HL-60 (cell line): Measurements from ENCODE around the gene SLC39A10.

ENCODE experiments used
- DNase-seq, 2 experiments: peaks; one replicate each; pipeline ENCODE4 v3.0.0-alpha.2; 2010 to 2020; ENCODE audit warnings: low read depth in 1 of 2, low spot score in 1 of 2
- H3K27ac ChIP-seq: fragments of 250-450 bp; sonication (Bioruptor Pico); replicated peaks from 2 replicates; pipeline ENCODE4 v1.5.1; 2020; ENCODE audit warnings: mild to moderate bottlenecking, moderate library complexity
- H3K27me3 ChIP-seq: fragments of 250-450 bp; sonication (Bioruptor Pico); 2 replicates; pipeline ENCODE4 v1.5.1; 2021; ENCODE audit warnings: mild to moderate bottlenecking, moderate library complexity; ENCODE audit not compliant: insufficient read depth, poor library complexity, severe bottlenecking
- H3K4me3 ChIP-seq: replicated peaks from 2 replicates; pipeline ENCODE4 v1.5.1; 2011; ENCODE audit warnings: mild to moderate bottlenecking, control low read depth, low read length; ENCODE audit not compliant: insufficient read depth
- CTCF ChIP-seq: IDR thresholded peaks from one replicate; pipeline ENCODE4 v1.5.1; 2011; ENCODE audit warnings: low read length, control low read depth, inconsistent platforms; ENCODE audit not compliant: insufficient read depth
- GABPA ChIP-seq: IDR thresholded peaks from 2 replicates; pipeline ENCODE4 v1.6.1; 2012; ENCODE audit warnings: low read depth
- POLR2AphosphoS5 ChIP-seq: IDR thresholded peaks from 2 replicates; pipeline ENCODE4 v1.6.1; 2012; ENCODE audit warnings: low read depth
- REST ChIP-seq: IDR thresholded peaks from 2 replicates; pipeline ENCODE4 v1.6.1; 2012; ENCODE audit warnings: low read depth; ENCODE audit not compliant: insufficient replicate concordance
- SPI1 ChIP-seq: IDR thresholded peaks from 2 replicates; pipeline ENCODE4 v1.6.1; 2012; ENCODE audit warnings: low read depth, mild to moderate bottlenecking, borderline replicate concordance

Gene SLC39A10

DNA sequence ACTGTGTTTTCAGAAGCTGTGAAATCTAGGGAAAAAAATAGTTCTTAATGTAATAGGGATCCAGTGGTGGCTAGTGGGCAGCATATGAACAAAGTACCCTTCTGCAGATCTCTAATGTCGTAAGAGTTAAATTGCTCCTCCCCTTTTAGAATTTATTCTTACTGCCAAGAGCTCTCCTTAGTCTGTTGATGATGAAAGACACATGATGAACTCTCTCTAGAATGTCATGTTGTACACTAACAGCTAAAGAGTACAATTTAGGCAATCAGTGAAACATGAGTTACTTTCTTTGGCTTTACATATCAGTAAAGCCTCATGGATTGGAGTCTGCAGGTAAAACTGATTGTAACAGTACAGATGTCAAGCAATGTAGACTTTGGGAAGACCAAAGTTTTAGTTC, 84.2 kb downstream of the SLC39A10 start:
- Histone ChIP-seq H3K4me3 (no peak overlapping the region), H3K27ac (no peak overlapping the region), H3K27me3 (no peaks in the 10 kb centered on the region)
- no peak for DNase-seq
- no peak for TF ChIP-seq SPI1
- TF ChIP-seq CTCF: no peak
- no peak for TF ChIP-seq REST
- TF ChIP-seq POLR2AphosphoS5: no peak
- TF ChIP-seq GABPA: no peak

- TF ChIP-seq POLR2AphosphoS5 (no peak), REST (no peak), GABPA (no peak), CTCF (no peak), SPI1 (no peak)
- no peak overlapping the region for H3K27ac ChIP-seq
- H3K27me3 ChIP-seq: no peaks in the 10 kb centered on the region
- DNase-seq: no peak
- H3K4me3 ChIP-seq: no peak overlapping the region
Measured at GRCh38 chr2:195756218-195756942, 99.4 kb downstream of the SLC39A10 start.

GRCh38 chr2:195758846-195759245, 101.8 kb downstream of the SLC39A10 start:
- Histone ChIP-seq H3K27me3 (no peaks in the 10 kb centered on the region), H3K27ac (no peak overlapping the region), H3K4me3 (no peak overlapping the region)
- no peak for DNase-seq
- no peak for TF ChIP-seq REST
- TF ChIP-seq CTCF: no peak
- no peak for TF ChIP-seq SPI1
- TF ChIP-seq POLR2AphosphoS5: no peak
- no peak for TF ChIP-seq GABPA
